GM23338 (cell line): ENCODE measurements around the gene IMPDH1. TPM values are rescaled to one million over a fixed set of nuclear protein-coding genes. Genes with fewer than 3 reads are reported as not detected.

Experiments used
- ATAC-seq: fragments of 200-7000 bp; cut with Tn5 transposase; 3 replicates; pipeline ENCODE4 v1.9.1; 2020
- DNase-seq: peaks from one replicate; pipeline ENCODE4 v3.0.0-alpha.2; 2015; ENCODE audit warnings: low spot score
- H2AFZ ChIP-seq: fragments of 200-600 bp; sonication (generic); 2 replicates; pipeline ENCODE4 v1.8.0; 2016; ENCODE audit warnings: antibody characterized with exemption, mild to moderate bottlenecking, moderate library complexity
- H3F3A ChIP-seq: fragments of 200-600 bp; sonication (generic); replicated peaks from 2 replicates; pipeline ENCODE4 v1.8.0; 2017; ENCODE audit warnings: antibody characterized with exemption, mixed run types, low read depth
- H3K27ac ChIP-seq: fragments of 200-600 bp; sonication (generic); 2 replicates; pipeline ENCODE4 v1.6.1; 2016; ENCODE audit warnings: low read depth
- H3K27me3 ChIP-seq: fragments of 200-600 bp; sonication (generic); 2 replicates; pipeline ENCODE4 v1.8.0; 2016; ENCODE audit warnings: mild to moderate bottlenecking, mixed run types, moderate library complexity; ENCODE audit not compliant: insufficient read depth
- H3K36me3 ChIP-seq: fragments of 200-600 bp; sonication (generic); 2 replicates; pipeline ENCODE4 v1.8.0; 2016; ENCODE audit warnings: mild to moderate bottlenecking; ENCODE audit not compliant: insufficient read depth
- H3K4me1 ChIP-seq: fragments of 200-600 bp; sonication (generic); 2 replicates; pipeline ENCODE4 v1.8.0; 2016; ENCODE audit warnings: mild to moderate bottlenecking, moderate library complexity; ENCODE audit not compliant: insufficient read depth
- H3K4me2 ChIP-seq: fragments of 200-600 bp; sonication (generic); 2 replicates; pipeline ENCODE4 v1.7.1; 2017; ENCODE audit warnings: mixed run types
- H3K4me3 ChIP-seq: fragments of 200-600 bp; sonication (generic); 2 replicates; pipeline ENCODE4 v1.6.1; 2016; ENCODE audit warnings: mixed run types
- H3K79me2 ChIP-seq: fragments of 200-600 bp; sonication (generic); replicated peaks from 2 replicates; pipeline ENCODE4 v1.8.0; 2017; ENCODE audit warnings: mild to moderate bottlenecking; ENCODE audit not compliant: insufficient read depth
- H3K9me2 ChIP-seq: fragments of 200-600 bp; sonication (generic); 2 replicates; pipeline ENCODE4 v1.8.0; 2017; ENCODE audit not compliant: insufficient read depth
- H4K20me1 ChIP-seq: fragments of 200-600 bp; sonication (generic); replicated peaks from 2 replicates; pipeline ENCODE4 v1.8.0; 2017; ENCODE audit warnings: mild to moderate bottlenecking; ENCODE audit not compliant: insufficient read depth
- H3K27ac Mint-ChIP-seq: 2 replicates; pipeline ENCODE4 v1.8.0; 2020; ENCODE audit warnings: inconsistent platforms, mild to moderate bottlenecking, moderate library complexity, mixed read lengths
- H3K27me3 Mint-ChIP-seq: 3 replicates; pipeline ENCODE4 v1.8.0; 2022; ENCODE audit warnings: low read depth, mild to moderate bottlenecking, moderate library complexity, mixed read lengths, inconsistent platforms; ENCODE audit not compliant: insufficient read depth, poor library complexity
- H3K36me3 Mint-ChIP-seq: 3 replicates; pipeline ENCODE4 v1.8.0; 2021; ENCODE audit warnings: low read depth, mild to moderate bottlenecking, inconsistent platforms, moderate library complexity, mixed read lengths
- H3K4me1 Mint-ChIP-seq: 3 replicates; pipeline ENCODE4 v1.8.0; 2020; ENCODE audit warnings: mild to moderate bottlenecking, inconsistent platforms, mixed read lengths
- H3K4me3 Mint-ChIP-seq: 3 replicates; pipeline ENCODE4 v1.8.0; 2021; ENCODE audit warnings: moderate library complexity, mild to moderate bottlenecking, inconsistent platforms, mixed read lengths
- H3K9me3 Mint-ChIP-seq: 3 replicates; pipeline ENCODE4 v1.8.0; 2020; ENCODE audit warnings: moderate library complexity, mild to moderate bottlenecking, inconsistent platforms, mixed read lengths
- CREB1 ChIP-seq: fragments of 250-450 bp; sonication (Bioruptor Pico); IDR thresholded peaks from 2 replicates; pipeline ENCODE4 v1.5.0; 2020; ENCODE audit warnings: low read depth, mild to moderate bottlenecking, moderate library complexity
- EZH2 ChIP-seq: fragments of 200-600 bp; sonication (generic); IDR thresholded peaks from one replicate; pipeline ENCODE4 v1.8.0; 2017; ENCODE audit warnings: antibody characterized with exemption, mild to moderate bottlenecking, low read depth; ENCODE audit not compliant: unreplicated experiment
- EZH2phosphoT487 ChIP-seq: fragments of 200-600 bp; sonication (generic); IDR thresholded peaks from one replicate; pipeline ENCODE4 v1.8.1; 2018; ENCODE audit warnings: antibody characterized with exemption; ENCODE audit not compliant: unreplicated experiment
- JUNB ChIP-seq: IDR thresholded peaks from one replicate; pipeline ENCODE4 v1.6.1; 2016; ENCODE audit warnings: antibody characterized with exemption; ENCODE audit not compliant: unreplicated experiment
- NANOG ChIP-seq: IDR thresholded peaks from 2 replicates; pipeline ENCODE4 v1.6.1; 2016; ENCODE audit warnings: antibody characterized with exemption, borderline replicate concordance
- POLR2AphosphoS5 ChIP-seq: IDR thresholded peaks from 2 replicates; pipeline ENCODE4 v1.6.1; 2016; ENCODE audit warnings: antibody characterized with exemption, low read depth
- STAT1 ChIP-seq: IDR thresholded peaks from one replicate; pipeline ENCODE4 v1.6.1; 2016; ENCODE audit warnings: antibody characterized with exemption; ENCODE audit not compliant: unreplicated experiment
- ZNF114 ChIP-seq: fragments of 250-450 bp; sonication (Bioruptor Pico); IDR thresholded peaks from 2 replicates; pipeline ENCODE4 v1.5.0; 2020; ENCODE audit warnings: mild to moderate bottlenecking, moderate library complexity
- ZNF462 ChIP-seq: fragments of 250-450 bp; sonication (Bioruptor Pico); IDR thresholded peaks from 2 replicates; pipeline ENCODE4 v1.5.0; 2020; ENCODE audit warnings: mild to moderate bottlenecking, moderate library complexity
- polyA plus RNA-seq: library from polyadenylated mRNA; unstranded; fragments of >200 nt; fragmentation: Nextera tagmentation; extraction: Ambion mirVana; gene quantifications from 2 replicates; pipeline ENCODE4 v1.2.1, GENCODE V29; 2016
- total RNA-seq: library from RNA; depleted of rRNA; stranded (reverse); fragments of >200 nt; shearing (Covaris generic); gene quantifications from 2 replicates; pipeline ENCODE4 v1.2.3, GENCODE V29; 2014

IMPDH1 gene
- total and polyA plus RNA-seq, 2 experiments from 2014 or later: 16.4 to 48.3 TPM

- Histone ChIP-seq H2AFZ (no peak overlapping the region), H3K36me3 (no peaks in the 10 kb centered on the region)
Measured at GRCh38 chr7:128417071-128417470, 7.3 kb upstream of the IMPDH1 start.

GRCh38 chr7:128415217-128415785, 5.5 kb upstream of the IMPDH1 start:
- Histone ChIP-seq H2AFZ (no peak overlapping the region), H3K4me1 (no peaks in the 10 kb centered on the region), H3K27ac (no peak overlapping the region), H3K4me2 (no peak overlapping the region), H3K4me3 (no peak overlapping the region), H3K9me2 (no peaks in the 10 kb centered on the region), H3K36me3 (no peaks in the 10 kb centered on the region), H3K79me2 (no peaks in the 10 kb centered on the region), H3K27me3 (peaks cover 43% of the 10 kb centered on the region), H3F3A (no peaks in the 10 kb centered on the region), H4K20me1 (no peaks in the 10 kb centered on the region)
- ATAC-seq (no peak), DNase-seq (no peak)
- Mint-ChIP-seq H3K27me3 (peaks cover 19% of the 10 kb centered on the region), H3K4me1 (peaks cover 2% of the 10 kb centered on the region; the same call in 1 of the 3 replicates), H3K9me3 (peaks cover 11% of the 10 kb centered on the region; the same call in 2 of the 3 replicates), H3K27ac (no peak overlapping the region), H3K36me3 (no peaks in the 10 kb centered on the region), H3K4me3 (no peak overlapping the region)
- TF ChIP-seq JUNB (no peak), ZNF114 (CRISPR knock-in tag) (no peak), POLR2AphosphoS5 (no peak), CREB1 (CRISPR knock-in tag) (no peak), NANOG (no peak), EZH2phosphoT487 (no peak), STAT1 (no peak)

More at GRCh38 chr7:128417071-128417470, 7.3 kb upstream of the IMPDH1 start:
- Mint-ChIP-seq H3K27me3 (peaks cover 7% of the 10 kb centered on the region), H3K27ac (no peak overlapping the region), H3K36me3 (no peaks in the 10 kb centered on the region), H3K9me3 (peaks cover 9% of the 10 kb centered on the region; the same call in 2 of the 3 replicates), H3K4me1 (no peaks in the 10 kb centered on the region), H3K4me3 (no peak overlapping the region)
- Histone ChIP-seq H3F3A (no peaks in the 10 kb centered on the region), H3K4me1 (no peaks in the 10 kb centered on the region), H3K27ac (no peak overlapping the region), H3K9me2 (no peaks in the 10 kb centered on the region), H3K4me3 (no peak overlapping the region), H4K20me1 (no peaks in the 10 kb centered on the region), H3K4me2 (no peak overlapping the region), H3K27me3 (peaks cover 25% of the 10 kb centered on the region), H3K79me2 (no peaks in the 10 kb centered on the region)
- TF ChIP-seq JUNB: no peak
- no peak for TF ChIP-seq CREB1 (CRISPR knock-in tag)
- TF ChIP-seq EZH2: no peak
- DNase-seq (no peak), ATAC-seq (no peak)

- H3K4me3 ChIP-seq: peak overlapping the region; percentile 78
- H3K36me3 ChIP-seq: no peaks in the 10 kb centered on the region
- Mint-ChIP-seq H3K27me3 (peaks cover 50% of the 10 kb centered on the region), H3K4me1 (peaks cover 30% of the 10 kb centered on the region), H3K4me3 (peak overlapping the region; percentile 85), H3K27ac (no peak overlapping the region), H3K9me3 (peaks cover 12% of the 10 kb centered on the region; the same call in 2 of the 3 replicates), H3K36me3 (no peaks in the 10 kb centered on the region)
- peak overlapping the region; percentile 79 for H3K4me2 ChIP-seq
- peaks cover 85% of the 10 kb centered on the region for H3K27me3 ChIP-seq
- H2AFZ ChIP-seq: peak overlapping the region; percentile 100
- ATAC-seq (no peak), DNase-seq (no peak)
- H3K4me1 ChIP-seq: peaks cover 16% of the 10 kb centered on the region
- no peaks in the 10 kb centered on the region for H3K9me2 ChIP-seq
- H3K27ac ChIP-seq: no peak overlapping the region
- H3F3A ChIP-seq: peaks cover 4% of the 10 kb centered on the region; the same call in 1 of the 2 replicates
- no peaks in the 10 kb centered on the region for H3K79me2 ChIP-seq
- H4K20me1 ChIP-seq: no peaks in the 10 kb centered on the region; the same call in 1 of the 2 replicates
- TF ChIP-seq ZNF462 (CRISPR knock-in tag) (no peak), STAT1 (no peak), EZH2 (no peak)
Measured at GRCh38 chr7:128410451-128410753, 620 bp upstream of the IMPDH1 start.
